Activated T-cell treated with anti-CD3 and anti-CD28 coated beads, Interleukin-2, amount 50 U/mL, for 72 hours (primary cell): ENCODE data around the gene TAGAP. TPM values are rescaled to one million over a fixed set of nuclear protein-coding genes. Genes with fewer than 3 reads are reported as not detected.
"Not testable (repeated sequence)": the region's sequence is repeated elsewhere in the genome, so short reads cannot be mapped to it uniquely, and the experiment has no call there.

ENCODE experiments used
- ATAC-seq, 2 donors: fragments of 150-1000 bp; cut with Tn5 transposase; replicated peaks in 1 of 2; 2 replicates each; pipeline ENCODE4 v1.10.0; 2021; ENCODE audit warnings: moderate library complexity in 2 of 2, mild to moderate bottlenecking in 1 of 2
- DNase-seq, 2 donors: peaks; one replicate each; pipeline ENCODE4 v3.0.0; 2021 to 2022; ENCODE audit warnings: mixed read lengths in 1 of 2
- H3K27ac Mint-ChIP-seq: one replicate; pipeline ENCODE4 v1.8.0; 2022; ENCODE audit warnings: mild to moderate bottlenecking, moderate library complexity, mixed read lengths
- H3K27me3 Mint-ChIP-seq: one replicate; pipeline ENCODE4 v1.8.0; 2022; ENCODE audit warnings: low read depth, mixed read lengths
- H3K36me3 Mint-ChIP-seq, 2 donors: one replicate each; pipeline ENCODE4 v1.8.0; 2022; ENCODE audit warnings: mixed read lengths in 2 of 2, mild to moderate bottlenecking in 1 of 2; ENCODE audit not compliant: insufficient read depth in 2 of 2
- H3K4me1 Mint-ChIP-seq: one replicate; pipeline ENCODE4 v1.8.0; 2022; ENCODE audit warnings: low read depth, mixed read lengths
- H3K4me3 Mint-ChIP-seq, 2 donors: one replicate each; pipeline ENCODE4 v1.8.0; 2022; ENCODE audit warnings: mild to moderate bottlenecking in 2 of 2, mixed read lengths in 2 of 2, moderate library complexity in 2 of 2
- H3K9me3 Mint-ChIP-seq, 2 donors: one replicate each; pipeline ENCODE4 v1.8.0; 2022; ENCODE audit warnings: mixed read lengths in 2 of 2
- total RNA-seq, 2 donors: library from RNA; stranded (reverse); gene quantifications; one replicate each; pipeline ENCODE4 v1.2.3, GENCODE V29; 2022

TAGAP gene
- total RNA-seq, 2 donors from 2014 or later, result 34.6 to 56.1 TPM

GRCh38 chr6:159036673-159037072 is 8.1 kb downstream of the TAGAP start:
- Mint-ChIP-seq H3K27ac (no peak overlapping the region), H3K4me3 (peak overlapping the region; percentile 17 to 57), H3K36me3 (peaks cover 25 to 58% of the 10 kb centered on the region in 2 donors), H3K9me3 (no peaks in the 10 kb centered on the region), H3K4me1 (peaks cover 77% of the 10 kb centered on the region), H3K27me3 (no peaks in the 10 kb centered on the region)
- ATAC-seq (no peak), DNase-seq (no peak)

GRCh38 chr6:159035891-159036290 is 8.9 kb downstream of the TAGAP start:
- Mint-ChIP-seq H3K9me3 (no peaks in the 10 kb centered on the region), H3K4me3 (no peak overlapping the region), H3K27me3 (no peaks in the 10 kb centered on the region), H3K36me3 (peaks cover 19 to 50% of the 10 kb centered on the region in 2 donors), H3K4me1 (peaks cover 69% of the 10 kb centered on the region), H3K27ac (no peak overlapping the region)
- ATAC-seq (no peak), DNase-seq (no peak)

GRCh38 chr6:159033160-159034049 is 11.4 kb downstream of the TAGAP start:
- no peaks in the 10 kb centered on the region for H3K27me3 Mint-ChIP-seq
- H3K4me3 Mint-ChIP-seq, result no peak overlapping the region
- peak overlapping the region; percentile 44 for H3K27ac Mint-ChIP-seq
- ATAC-seq, result peak; percentile 42 to 47
- peaks cover 44% of the 10 kb centered on the region for H3K4me1 Mint-ChIP-seq
- DNase-seq, result no peak
- no peaks in the 10 kb centered on the region for H3K9me3 Mint-ChIP-seq
- peaks cover 9 to 28% of the 10 kb centered on the region in 2 donors for H3K36me3 Mint-ChIP-seq

GRCh38 chr6:159031846-159032245 is 12.9 kb downstream of the TAGAP start:
- Mint-ChIP-seq H3K27me3 (no peaks in the 10 kb centered on the region), H3K36me3 (peaks cover 6 to 22% of the 10 kb centered on the region in 2 donors), H3K27ac (no peak overlapping the region), H3K9me3 (no peaks in the 10 kb centered on the region), H3K4me1 (peaks cover 30% of the 10 kb centered on the region), H3K4me3 (no peak overlapping the region)
- no peak for ATAC-seq
- DNase-seq, result no peak

- Mint-ChIP-seq H3K27ac (no peak overlapping the region), H3K36me3 (peaks cover 11 to 16% of the 10 kb centered on the region in 2 donors), H3K4me1 (peaks cover 16% of the 10 kb centered on the region), H3K27me3 (no peaks in the 10 kb centered on the region), H3K9me3 (peaks cover 5 to 8% of the 10 kb centered on the region in 2 donors), H3K4me3 (no peak overlapping the region)
- DNase-seq, result no peak
- ATAC-seq, result no peak
These were observed 14.6 kb downstream of the TAGAP start for GRCh38 chr6:159030168-159030567.

GRCh38 chr6:159025224-159025623 is 19.6 kb downstream of the TAGAP start:
- Mint-ChIP-seq H3K36me3 (peaks cover 30 to 56% of the 10 kb centered on the region in 2 donors), H3K4me1 (peaks cover 26% of the 10 kb centered on the region), H3K9me3 (peaks cover 11 to 18% of the 10 kb centered on the region in 2 donors)
- not testable (repeated sequence) for H3K4me3 Mint-ChIP-seq, ATAC-seq, H3K27me3 Mint-ChIP-seq, H3K27ac Mint-ChIP-seq, DNase-seq

GRCh38 chr6:159023893-159024292 is 20.9 kb downstream of the TAGAP start:
- peak overlapping the region; percentile 2 for H3K27ac Mint-ChIP-seq
- peaks cover 39% of the 10 kb centered on the region for H3K4me1 Mint-ChIP-seq
- DNase-seq, result peak in 1 of 2 donors; percentile 38
- ATAC-seq, result peak; percentile 94 to 96
- peaks cover 11 to 18% of the 10 kb centered on the region in 2 donors for H3K9me3 Mint-ChIP-seq
- H3K4me3 Mint-ChIP-seq, result peak overlapping the region in 1 of 2 donors; percentile 16
- H3K27me3 Mint-ChIP-seq, result no peaks in the 10 kb centered on the region
- peaks cover 30 to 64% of the 10 kb centered on the region in 2 donors for H3K36me3 Mint-ChIP-seq

- Mint-ChIP-seq H3K27me3 (no peaks in the 10 kb centered on the region), H3K27ac (no peak overlapping the region), H3K9me3 (peaks cover 6 to 11% of the 10 kb centered on the region in 2 donors), H3K4me3 (no peak overlapping the region), H3K36me3 (peaks cover 24 to 60% of the 10 kb centered on the region in 2 donors), H3K4me1 (peaks cover 58% of the 10 kb centered on the region)
- no peak for ATAC-seq
- DNase-seq, result no peak
These were observed 24.8 kb downstream of the TAGAP start for GRCh38 chr6:159020011-159020410.

GRCh38 chr6:159017757-159018559 is 26.8 kb downstream of the TAGAP start:
- DNase-seq (no peak), ATAC-seq (peak; percentile 93)
- H3K4me1 Mint-ChIP-seq, result peaks cover 61% of the 10 kb centered on the region
- peak overlapping the region; percentile 65 to 72 for H3K4me3 Mint-ChIP-seq
- no peaks in the 10 kb centered on the region for H3K27me3 Mint-ChIP-seq
- H3K9me3 Mint-ChIP-seq, result peaks cover 0 to 4% of the 10 kb centered on the region in 2 donors
- peaks cover 13 to 41% of the 10 kb centered on the region in 2 donors for H3K36me3 Mint-ChIP-seq
- H3K27ac Mint-ChIP-seq, result peak overlapping the region; percentile 96

- ATAC-seq (no peak), DNase-seq (no peak)
- no peak overlapping the region for H3K27ac Mint-ChIP-seq
- no peaks in the 10 kb centered on the region for H3K9me3 Mint-ChIP-seq
- H3K4me3 Mint-ChIP-seq, result no peak overlapping the region
- H3K27me3 Mint-ChIP-seq, result no peaks in the 10 kb centered on the region
- peaks cover 69% of the 10 kb centered on the region for H3K4me1 Mint-ChIP-seq
- H3K36me3 Mint-ChIP-seq, result peaks cover 5 to 12% of the 10 kb centered on the region in 2 donors
These were observed 30.4 kb downstream of the TAGAP start for GRCh38 chr6:159014406-159014805.

- H3K4me3 Mint-ChIP-seq, result peak overlapping the region in 1 of 2 donors; percentile 49
- peaks cover 4 to 5% of the 10 kb centered on the region in 2 donors for H3K36me3 Mint-ChIP-seq
- no peaks in the 10 kb centered on the region for H3K9me3 Mint-ChIP-seq
- H3K27ac Mint-ChIP-seq, result no peak overlapping the region
- ATAC-seq (no peak), DNase-seq (no peak)
- no peaks in the 10 kb centered on the region for H3K27me3 Mint-ChIP-seq
- peaks cover 64% of the 10 kb centered on the region for H3K4me1 Mint-ChIP-seq
These were observed 31.6 kb downstream of the TAGAP start for GRCh38 chr6:159013229-159013628.

GRCh38 chr6:159012201-159012600 is 32.6 kb downstream of the TAGAP start:
- DNase-seq (no peak), ATAC-seq (no peak)
- no peak overlapping the region for H3K4me3 Mint-ChIP-seq
- H3K27ac Mint-ChIP-seq, result no peak overlapping the region
- H3K36me3 Mint-ChIP-seq, result peaks cover 2% of the 10 kb centered on the region in 2 donors
- no peaks in the 10 kb centered on the region for H3K27me3 Mint-ChIP-seq
- H3K9me3 Mint-ChIP-seq, result no peaks in the 10 kb centered on the region
- peaks cover 55% of the 10 kb centered on the region for H3K4me1 Mint-ChIP-seq

- Mint-ChIP-seq H3K4me1 (peaks cover 52% of the 10 kb centered on the region), H3K4me3 (peak overlapping the region; percentile 42 to 46)
- ATAC-seq, H3K9me3 Mint-ChIP-seq, H3K27ac Mint-ChIP-seq, H3K27me3 Mint-ChIP-seq, DNase-seq, H3K36me3 Mint-ChIP-seq: not testable (repeated sequence)
These were observed 34.7 kb downstream of the TAGAP start for GRCh38 chr6:159010037-159010612.
